ENCODE measurements around the gene SLC6A2.
"Not testable (repeated sequence)": the region's sequence is repeated elsewhere in the genome, so short reads cannot be mapped to it uniquely, and the experiment has no call there.

The SLC6A2 gene

GRCh38 chr16:55717326-55717725 is 61.5 kb downstream of the SLC6A2 start:
- DNase-seq: no peak

GRCh38 chr16:55725055-55725777 is 69.4 kb downstream of the SLC6A2 start:
- no peak for DNase-seq

- no peak for DNase-seq
These were observed 73.0 kb downstream of the SLC6A2 start for GRCh38 chr16:55728797-55729196.

- no peak for DNase-seq
These were observed 74.3 kb downstream of the SLC6A2 start for GRCh38 chr16:55730115-55730514.

GRCh38 chr16:55732496-55732895 is 76.7 kb downstream of the SLC6A2 start:
- DNase-seq: no peak

- no peak for DNase-seq
These were observed 78.9 kb downstream of the SLC6A2 start for GRCh38 chr16:55734665-55735064.

GRCh38 chr16:55735120-55735781 is 79.5 kb downstream of the SLC6A2 start:
- DNase-seq: peak; percentile 5

- DNase-seq: no peak
These were observed 80.9 kb downstream of the SLC6A2 start for GRCh38 chr16:55736671-55737070.

GRCh38 chr16:55737318-55737717 is 81.5 kb downstream of the SLC6A2 start:
- no peak for DNase-seq

GRCh38 chr16:55737966-55738365 is 82.2 kb downstream of the SLC6A2 start:
- no peak for DNase-seq

- DNase-seq: no peak
These were observed 90.3 kb downstream of the SLC6A2 start for GRCh38 chr16:55746081-55746480.

- DNase-seq: no peak
These were observed 92.0 kb downstream of the SLC6A2 start for GRCh38 chr16:55747785-55748184.

GRCh38 chr16:55752465-55753144 is 96.8 kb downstream of the SLC6A2 start:
- DNase-seq: not testable (repeated sequence)

GRCh38 chr16:55753145-55753631 is 97.4 kb downstream of the SLC6A2 start:
- DNase-seq: peak; percentile 1
